Muscle layer of colon (tissue), 2 donors: ENCODE measurements around the gene SOD3.

ENCODE experiments used
- H3K27ac ChIP-seq: one replicate; pipeline ENCODE4 v1.7.0; 2013; ENCODE audit warnings: low read depth, mild to moderate bottlenecking, low read length, moderate library complexity
- H3K27me3 ChIP-seq, 2 donors: one replicate each; pipeline ENCODE4 v1.7.0; 2013; ENCODE audit warnings: low read length in 2 of 2, mild to moderate bottlenecking in 2 of 2; ENCODE audit not compliant: insufficient read depth in 2 of 2, control insufficient read depth in 1 of 2
- H3K36me3 ChIP-seq: one replicate; pipeline ENCODE4 v1.7.0; 2013; ENCODE audit warnings: mild to moderate bottlenecking, low read length; ENCODE audit not compliant: insufficient read depth
- H3K4me1 ChIP-seq: one replicate; pipeline ENCODE4 v1.7.0; 2013; ENCODE audit warnings: mild to moderate bottlenecking, low read length; ENCODE audit not compliant: insufficient read depth
- H3K4me3 ChIP-seq, 2 donors: one replicate each; pipeline ENCODE4 v1.7.0; 2013; ENCODE audit warnings: low read length in 2 of 2, low read depth in 1 of 2, mild to moderate bottlenecking in 1 of 2, moderate library complexity in 1 of 2
- H3K9ac ChIP-seq: one replicate; pipeline ENCODE4 v1.7.0; 2013; ENCODE audit warnings: low read length
- H3K9me3 ChIP-seq: one replicate; pipeline ENCODE4 v1.7.0; 2013; ENCODE audit warnings: mild to moderate bottlenecking, low read length
- donor health status: abdominal sarcoma.
- donor health status: Adenocarcinoma of cecum.

SOD3 gene, protein sequence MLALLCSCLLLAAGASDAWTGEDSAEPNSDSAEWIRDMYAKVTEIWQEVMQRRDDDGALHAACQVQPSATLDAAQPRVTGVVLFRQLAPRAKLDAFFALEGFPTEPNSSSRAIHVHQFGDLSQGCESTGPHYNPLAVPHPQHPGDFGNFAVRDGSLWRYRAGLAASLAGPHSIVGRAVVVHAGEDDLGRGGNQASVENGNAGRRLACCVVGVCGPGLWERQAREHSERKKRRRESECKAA

DNA sequence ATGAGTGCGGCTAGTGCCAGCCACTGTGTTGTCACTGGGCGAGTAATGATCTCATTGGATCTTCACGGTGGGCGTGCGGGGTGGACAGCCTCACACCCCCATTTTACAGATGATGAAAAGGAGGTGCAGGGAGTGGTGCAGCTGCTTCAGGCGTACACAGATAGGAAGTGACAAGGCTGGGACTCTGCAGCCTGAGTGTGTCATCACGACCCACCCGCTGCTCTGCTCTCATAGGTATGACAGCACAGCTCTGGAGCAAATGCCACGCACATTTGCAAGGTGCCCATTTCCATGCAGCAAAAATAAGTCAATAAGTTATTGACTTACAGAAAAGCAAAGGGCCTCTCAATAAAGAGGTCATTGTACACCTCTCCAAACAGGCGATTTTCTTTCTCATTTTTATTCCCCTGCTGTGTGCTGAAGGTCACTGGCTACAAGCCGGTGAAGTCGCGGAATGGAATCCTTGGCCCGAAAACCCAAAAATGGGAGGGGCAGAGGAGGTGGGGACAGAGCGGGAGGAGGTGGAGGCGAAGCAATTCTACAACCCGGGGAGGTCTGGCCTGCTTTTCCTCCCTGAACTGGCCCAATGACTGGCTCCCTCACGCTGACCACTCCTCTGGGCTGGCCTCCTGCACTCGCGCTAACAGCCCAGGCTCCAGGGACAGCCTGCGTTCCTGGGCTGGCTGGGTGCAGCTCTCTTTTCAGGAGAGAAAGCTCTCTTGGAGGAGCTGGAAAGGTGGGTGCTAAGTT lies at the start of gene SOD3:
Gene SOD3, plus strand, starts transcription at position 658 of the 750 bp plus-strand sequence. CDS start 3,949 bp downstream, outside the sequence.
- H3K9ac ChIP-seq = peak within 1 kb of the TSS; percentile 8
- H3K36me3 ChIP-seq = no peaks in the 10 kb centered on the region
- no peaks in the 10 kb centered on the region for H3K9me3 ChIP-seq
- peak within 1 kb of the TSS; percentile 28 to 72 for H3K4me3 ChIP-seq
- H3K27me3 ChIP-seq = no peaks in the 10 kb centered on the region
- H3K4me1 ChIP-seq = peaks cover 20% of the 10 kb centered on the region
- H3K27ac ChIP-seq = peak within 1 kb of the TSS; percentile 89

DNA sequence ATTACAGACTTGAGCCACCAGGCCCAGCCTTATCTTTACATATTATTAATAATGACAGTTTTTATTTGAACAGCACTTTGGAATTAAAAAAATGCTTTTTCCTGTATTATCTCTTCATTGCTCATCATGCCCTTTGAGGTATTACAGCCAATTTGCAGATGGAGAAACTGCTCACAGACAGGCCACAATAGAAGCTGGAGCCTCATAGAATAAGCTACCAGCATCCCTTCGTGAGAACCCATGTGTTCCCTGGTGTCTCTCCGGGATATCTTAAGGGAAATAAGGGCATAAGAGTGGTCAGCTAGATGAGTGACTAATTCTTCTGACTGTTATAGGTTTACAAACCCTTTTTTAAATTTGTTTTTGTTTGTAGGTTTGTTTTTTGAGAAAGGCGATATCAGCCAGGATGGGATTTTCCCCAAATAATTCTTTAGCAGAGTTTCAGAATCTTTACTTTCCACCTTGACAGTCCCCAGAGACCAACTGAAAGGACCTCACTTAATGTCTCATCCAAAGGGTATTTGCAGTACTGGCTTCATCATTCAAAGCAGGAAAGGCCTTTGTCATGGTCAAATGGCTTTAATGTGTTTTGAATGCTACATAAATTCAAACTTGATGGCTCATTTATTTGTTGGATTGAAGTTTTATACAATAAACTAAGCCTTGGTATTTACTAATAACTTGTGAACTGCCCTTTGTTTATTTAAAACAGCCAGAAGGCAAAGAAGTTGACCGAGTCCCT lies 48.0 kb upstream of the SOD3 start:
- H3K4me3 ChIP-seq = no peak overlapping the region
- H3K4me1 ChIP-seq = peaks cover 4% of the 10 kb centered on the region
- no peaks in the 10 kb centered on the region for H3K27me3 ChIP-seq
- H3K36me3 ChIP-seq = no peaks in the 10 kb centered on the region
- H3K9me3 ChIP-seq = no peaks in the 10 kb centered on the region
- no peak overlapping the region for H3K9ac ChIP-seq
- H3K27ac ChIP-seq = no peak overlapping the region

DNA sequence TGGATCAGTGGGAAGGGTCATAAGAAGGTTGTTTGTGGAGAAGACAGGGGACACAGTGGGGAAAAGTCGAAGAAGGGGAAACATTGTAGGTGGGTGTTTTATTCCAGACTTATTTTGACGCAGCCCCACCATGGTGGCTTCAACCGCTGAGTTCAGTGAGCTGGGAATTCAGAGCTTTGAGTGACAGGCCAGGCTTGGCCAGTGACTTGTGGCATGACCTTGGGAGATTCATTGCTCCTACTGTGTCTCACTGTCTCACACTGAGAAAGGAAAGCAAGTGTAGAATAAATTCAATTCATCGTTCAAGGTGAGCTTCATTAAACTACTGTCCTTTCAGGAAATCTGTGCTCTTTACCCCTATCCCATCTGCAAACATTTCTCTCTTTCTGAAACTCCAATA lies 47.4 kb upstream of the SOD3 start:
- Histone ChIP-seq H3K4me1 (peaks cover 4% of the 10 kb centered on the region), H3K9ac (no peak overlapping the region), H3K27me3 (no peaks in the 10 kb centered on the region), H3K27ac (no peak overlapping the region), H3K4me3 (no peak overlapping the region), H3K36me3 (no peaks in the 10 kb centered on the region), H3K9me3 (no peaks in the 10 kb centered on the region)

DNA sequence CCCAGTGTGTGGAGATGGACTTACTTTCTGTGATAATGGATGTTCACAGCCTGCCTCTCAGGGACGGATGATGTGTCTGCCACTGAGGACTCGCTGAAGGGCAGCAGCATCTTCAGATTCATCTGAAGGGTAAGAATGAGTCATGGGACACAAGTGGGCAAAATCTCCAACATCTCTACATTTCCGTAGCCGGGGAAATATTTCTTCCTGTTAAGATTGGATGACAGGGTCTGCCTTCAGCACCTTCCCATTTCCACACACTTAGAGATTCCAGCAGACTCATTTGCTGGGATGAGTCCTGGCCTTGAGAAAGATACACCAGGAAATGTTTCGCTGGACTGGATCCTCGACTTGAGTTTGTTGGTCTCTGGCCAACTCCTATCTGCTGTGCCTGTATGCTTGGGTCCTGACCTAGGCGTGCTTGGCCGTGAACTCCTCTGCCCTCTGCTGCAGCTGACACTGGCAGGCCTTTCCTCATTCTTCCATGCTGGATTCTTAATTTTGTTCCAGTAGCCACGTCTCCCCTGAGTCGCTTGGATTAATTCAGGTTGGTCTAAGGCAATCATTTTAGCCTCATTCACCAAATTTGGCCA lies 46.5 kb upstream of the SOD3 start:
- Histone ChIP-seq H3K36me3 (no peaks in the 10 kb centered on the region), H3K9ac (no peak overlapping the region), H3K27me3 (no peaks in the 10 kb centered on the region), H3K4me3 (no peak overlapping the region), H3K4me1 (peaks cover 4% of the 10 kb centered on the region), H3K9me3 (no peaks in the 10 kb centered on the region), H3K27ac (no peak overlapping the region)

DNA sequence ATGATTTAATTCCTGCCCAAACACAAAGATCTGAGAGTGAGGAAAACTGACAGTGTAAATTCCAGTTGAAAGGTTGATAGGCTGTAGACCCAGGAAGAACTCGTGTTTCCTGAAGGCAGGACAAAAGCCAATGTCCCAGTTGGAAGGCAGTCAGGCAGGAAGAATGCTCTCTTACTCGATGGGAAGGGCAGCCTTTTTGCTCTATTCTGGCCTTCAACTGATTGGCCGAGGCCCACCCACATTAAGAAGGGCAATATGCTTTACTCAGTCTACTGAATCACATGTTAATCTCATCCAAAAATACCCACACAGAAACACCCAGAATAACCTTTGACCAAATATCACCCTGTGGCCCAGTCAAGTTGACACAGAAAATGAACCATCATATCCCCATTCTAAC lies 45.3 kb upstream of the SOD3 start:
- Histone ChIP-seq H3K36me3 (no peaks in the 10 kb centered on the region), H3K27me3 (no peaks in the 10 kb centered on the region), H3K27ac (no peak overlapping the region), H3K9ac (no peak overlapping the region), H3K4me1 (no peaks in the 10 kb centered on the region), H3K9me3 (no peaks in the 10 kb centered on the region), H3K4me3 (no peak overlapping the region)

DNA sequence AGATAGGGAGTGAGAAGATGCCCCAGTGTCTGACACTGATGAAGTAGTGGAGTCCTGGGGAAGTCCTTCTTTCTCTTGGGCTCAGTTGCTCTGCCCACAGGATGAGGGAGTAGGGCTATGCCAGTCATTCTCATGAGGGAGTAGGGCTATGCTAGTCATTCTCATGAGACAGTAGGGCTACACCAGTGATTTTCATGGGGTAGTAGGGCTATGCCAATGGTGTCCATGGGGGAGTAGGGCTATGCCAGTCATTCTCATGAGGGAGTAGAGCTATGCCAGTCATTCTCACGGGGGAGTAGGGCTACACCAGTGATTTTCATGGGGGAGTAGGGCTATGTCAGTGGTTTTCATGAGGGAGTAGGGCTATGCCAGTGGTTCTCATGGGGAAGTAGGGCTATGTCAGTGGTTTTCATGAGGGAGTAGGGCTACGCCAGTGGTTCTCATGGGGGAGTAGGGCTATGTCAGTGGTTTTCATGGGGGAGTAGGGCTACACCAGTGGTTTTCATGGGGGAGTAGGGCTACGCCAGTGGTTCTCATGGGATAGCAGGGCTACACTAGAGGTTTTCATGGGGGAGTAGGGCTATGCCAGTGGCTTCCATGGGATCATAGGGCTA lies 43.3 kb upstream of the SOD3 start:
- Histone ChIP-seq H3K4me3 (no peak overlapping the region), H3K9ac (no peak overlapping the region), H3K36me3 (no peaks in the 10 kb centered on the region), H3K27me3 (no peaks in the 10 kb centered on the region), H3K27ac (no peak overlapping the region), H3K4me1 (no peaks in the 10 kb centered on the region), H3K9me3 (no peaks in the 10 kb centered on the region)

DNA sequence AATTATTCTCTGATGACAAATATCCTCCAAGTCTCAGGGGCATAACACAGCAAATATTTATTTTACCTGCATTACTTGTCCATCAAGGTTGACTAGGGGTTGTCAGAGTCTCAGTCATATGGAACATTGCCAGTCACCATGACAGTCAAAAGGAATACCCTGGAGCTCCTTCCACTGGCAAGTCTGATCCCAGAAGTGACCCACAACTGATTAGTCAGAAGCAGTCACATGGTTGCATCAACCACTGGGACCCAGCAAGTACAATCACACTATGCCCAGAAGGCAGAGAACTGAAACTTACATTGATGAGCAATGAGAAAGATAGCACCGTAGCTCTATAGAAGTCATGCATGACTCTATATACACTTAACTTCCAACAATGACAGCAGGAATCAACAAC lies 41.9 kb upstream of the SOD3 start:
- Histone ChIP-seq H3K4me1 (no peaks in the 10 kb centered on the region), H3K9me3 (no peaks in the 10 kb centered on the region), H3K4me3 (no peak overlapping the region), H3K27me3 (no peaks in the 10 kb centered on the region), H3K36me3 (no peaks in the 10 kb centered on the region), H3K9ac (no peak overlapping the region), H3K27ac (no peak overlapping the region)

DNA sequence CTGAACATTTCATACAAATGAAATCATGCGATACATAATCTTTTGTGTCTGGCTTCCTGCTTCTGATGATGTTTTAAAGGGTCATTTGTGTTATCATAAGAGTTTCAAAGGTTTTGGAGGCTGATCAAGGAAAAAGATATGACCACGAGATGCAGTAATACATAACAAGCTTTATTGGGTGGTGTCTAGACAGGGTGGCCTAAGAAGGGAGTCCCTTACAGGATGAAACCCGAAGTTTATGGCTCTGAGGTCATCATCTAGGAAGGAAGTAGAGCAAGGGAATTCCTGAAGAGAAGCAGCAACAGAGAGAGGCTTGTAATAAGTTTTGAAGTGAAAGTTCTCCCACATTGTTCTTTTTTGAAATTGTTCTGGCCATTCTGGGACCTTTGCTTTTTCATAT lies 40.8 kb upstream of the SOD3 start:
- no peaks in the 10 kb centered on the region for H3K9me3 ChIP-seq

DNA sequence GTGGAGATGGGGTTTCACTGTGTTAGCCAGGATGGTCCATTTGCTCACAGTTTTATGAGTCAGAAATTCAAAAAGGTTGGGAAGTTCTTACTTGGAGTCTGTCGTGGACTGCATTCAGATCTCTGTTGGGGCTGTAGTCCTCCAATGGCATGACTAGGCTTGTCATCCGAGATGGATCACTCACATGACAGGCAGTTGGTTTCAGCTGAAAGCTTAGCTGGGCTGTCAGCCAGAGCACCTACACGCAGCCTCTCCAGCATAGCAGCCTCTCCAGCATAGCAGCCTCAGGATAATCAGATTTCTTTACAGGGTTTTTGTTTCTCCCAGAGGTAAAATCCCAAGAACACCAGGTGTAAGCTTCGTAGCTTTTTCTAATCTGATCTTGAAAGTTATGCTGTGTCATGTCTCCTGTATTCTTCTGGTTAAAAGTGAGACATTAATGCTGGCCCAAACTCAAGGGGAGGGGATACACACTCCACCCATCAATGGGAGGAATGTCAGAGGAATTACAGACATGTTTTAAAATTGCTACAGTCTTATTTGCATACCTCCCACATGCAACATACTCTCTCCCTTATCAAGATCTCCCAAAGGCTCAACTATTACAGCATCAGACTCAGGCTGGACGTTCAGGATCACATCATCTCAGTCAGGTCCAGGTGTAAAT lies 31.6 kb upstream of the SOD3 start:
- no peak overlapping the region for H3K9ac ChIP-seq
- H3K4me3 ChIP-seq = no peak overlapping the region
- no peaks in the 10 kb centered on the region for H3K9me3 ChIP-seq
- no peak overlapping the region for H3K27ac ChIP-seq
- no peaks in the 10 kb centered on the region for H3K4me1 ChIP-seq
- no peaks in the 10 kb centered on the region for H3K27me3 ChIP-seq
- no peaks in the 10 kb centered on the region for H3K36me3 ChIP-seq

More for the DNA sequence above, 40.8 kb upstream of the SOD3 start:
- H3K36me3 ChIP-seq = no peaks in the 10 kb centered on the region
- no peak overlapping the region for H3K9ac ChIP-seq
- H3K27ac ChIP-seq = no peak overlapping the region
- H3K4me3 ChIP-seq = no peak overlapping the region
- H3K27me3 ChIP-seq = no peaks in the 10 kb centered on the region
- no peaks in the 10 kb centered on the region for H3K4me1 ChIP-seq

DNA sequence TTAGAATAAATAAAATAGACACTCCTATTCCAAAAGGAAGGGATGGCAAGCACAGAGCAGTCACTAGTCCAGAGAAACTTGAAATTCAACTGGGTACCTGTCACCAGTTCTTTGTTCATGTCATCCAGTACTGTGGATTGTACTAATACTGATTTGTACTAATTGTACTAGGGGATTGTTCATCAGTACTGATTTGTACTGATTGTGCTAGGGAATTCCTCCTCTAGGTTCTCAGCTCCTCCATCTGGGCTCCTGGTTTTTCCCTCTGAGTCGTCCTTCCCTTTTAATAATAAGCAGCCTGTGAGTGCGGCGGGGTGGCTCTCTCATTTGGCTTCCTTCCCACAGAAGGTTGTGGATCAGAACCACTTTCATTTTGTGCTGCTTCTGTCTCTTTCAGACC lies 31.0 kb upstream of the SOD3 start:
- no peak overlapping the region for H3K27ac ChIP-seq
- H3K9me3 ChIP-seq = no peaks in the 10 kb centered on the region
- no peaks in the 10 kb centered on the region for H3K27me3 ChIP-seq
- H3K4me3 ChIP-seq = no peak overlapping the region
- H3K9ac ChIP-seq = no peak overlapping the region
- no peaks in the 10 kb centered on the region for H3K36me3 ChIP-seq
- no peaks in the 10 kb centered on the region for H3K4me1 ChIP-seq
